ENCODE results near the gene TAF5L.
"Not testable (repeated sequence)": the region's sequence is repeated elsewhere in the genome, so short reads cannot be mapped to it uniquely, and the experiment has no call there.

The TAF5L gene

GRCh38 chr1:229624521-229625070 lies 1.3 kb downstream of the TAF5L start:
- TF ChIP-seq CTCF (IDR thresholded peaks at IDR 0.05; ENCODE audit: borderline replicate concordance, control extremely low read depth, extremely low read depth, insufficient read depth, missing control alignments): no peak
- DNase-seq (ENCODE audit: low spot score): no peak
- in situ Hi-C loops (cut with MboI; ENCODE audit: low sequenced_read_pairs, unreplicated experiment): no loop called here

DNA sequence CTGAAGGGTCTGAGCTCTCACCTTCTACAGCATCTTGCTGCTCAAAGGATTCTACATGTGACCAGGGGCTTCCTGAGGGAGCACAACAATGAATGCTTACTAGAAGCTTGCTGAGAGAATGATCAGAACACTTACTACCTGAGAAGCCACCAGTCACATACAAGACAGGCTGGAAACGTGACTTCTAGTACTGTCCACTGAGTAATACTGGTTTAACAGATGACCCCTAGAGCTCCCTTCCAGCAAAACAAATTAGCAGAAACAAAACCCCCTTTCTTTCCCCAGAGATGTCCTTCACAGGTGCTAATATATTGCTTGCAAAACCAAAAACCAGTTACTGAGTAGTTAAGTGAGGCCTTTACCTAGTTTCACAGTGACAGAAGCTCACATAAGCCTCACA lies 2.1 kb downstream of the TAF5L start:
- in situ Hi-C loops (cut with MboI; ENCODE audit: low sequenced_read_pairs, unreplicated experiment): no loop called here
- no peak for DNase-seq (ENCODE audit: low spot score)
- TF ChIP-seq CTCF (IDR thresholded peaks at IDR 0.05; ENCODE audit: borderline replicate concordance, control extremely low read depth, extremely low read depth, insufficient read depth, missing control alignments): no peak

GRCh38 chr1:229623225-229623624 lies 2.7 kb downstream of the TAF5L start:
- no peak for TF ChIP-seq CTCF (IDR thresholded peaks at IDR 0.05; ENCODE audit: borderline replicate concordance, control extremely low read depth, extremely low read depth, insufficient read depth, missing control alignments)
- no peak for DNase-seq (ENCODE audit: low spot score)
- in situ Hi-C loops (cut with MboI; ENCODE audit: low sequenced_read_pairs, unreplicated experiment): no loop called here

DNA sequence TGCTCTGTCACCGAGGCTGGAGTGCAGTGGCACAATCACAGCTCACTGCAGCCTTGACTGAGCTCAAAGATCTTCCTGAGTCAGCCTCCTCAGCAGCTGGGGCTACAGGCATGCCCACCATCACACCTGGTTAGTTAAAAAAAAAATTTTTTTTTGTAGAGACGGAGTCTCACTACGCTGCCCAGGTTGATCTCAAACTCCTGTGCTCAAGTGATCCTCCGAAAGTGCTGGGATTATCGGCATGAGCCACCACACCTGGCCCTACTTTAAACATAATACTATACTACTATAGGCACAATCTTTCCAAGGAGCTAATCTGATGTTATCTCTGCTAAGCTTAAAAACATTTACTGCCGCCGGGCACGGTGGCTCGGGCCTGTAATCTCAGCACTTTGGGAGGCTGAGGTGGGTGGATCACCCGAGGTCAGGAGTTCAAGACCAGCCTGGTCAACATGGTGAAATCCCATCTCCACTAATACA lies 3.2 kb downstream of the TAF5L start:
- DNase-seq (ENCODE audit: low spot score); in situ Hi-C loops (cut with MboI; ENCODE audit: low sequenced_read_pairs, unreplicated experiment): not testable (repeated sequence)

DNA sequence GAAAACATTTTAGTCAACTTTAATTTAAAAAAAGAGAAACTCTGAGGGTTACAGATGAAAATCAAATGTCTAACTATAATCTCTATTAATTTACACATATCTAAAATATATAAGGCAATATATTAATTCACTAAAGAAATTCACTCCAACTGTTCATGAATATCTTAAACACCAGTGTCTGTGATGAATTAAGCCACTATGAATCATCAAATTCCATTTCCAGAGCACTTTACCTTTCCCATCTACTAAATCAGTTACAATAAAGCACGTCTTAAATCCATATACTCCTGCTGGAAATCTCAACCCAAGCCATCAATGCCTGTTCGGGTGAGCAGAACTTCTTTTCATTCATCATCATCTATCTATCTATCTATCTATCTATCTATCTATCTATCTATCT lies 4.3 kb downstream of the TAF5L start:
- no peak for TF ChIP-seq CTCF (IDR thresholded peaks at IDR 0.05; ENCODE audit: borderline replicate concordance, control extremely low read depth, extremely low read depth, insufficient read depth, missing control alignments)
- in situ Hi-C loops (cut with MboI; ENCODE audit: low sequenced_read_pairs, unreplicated experiment): no loop called here

DNA sequence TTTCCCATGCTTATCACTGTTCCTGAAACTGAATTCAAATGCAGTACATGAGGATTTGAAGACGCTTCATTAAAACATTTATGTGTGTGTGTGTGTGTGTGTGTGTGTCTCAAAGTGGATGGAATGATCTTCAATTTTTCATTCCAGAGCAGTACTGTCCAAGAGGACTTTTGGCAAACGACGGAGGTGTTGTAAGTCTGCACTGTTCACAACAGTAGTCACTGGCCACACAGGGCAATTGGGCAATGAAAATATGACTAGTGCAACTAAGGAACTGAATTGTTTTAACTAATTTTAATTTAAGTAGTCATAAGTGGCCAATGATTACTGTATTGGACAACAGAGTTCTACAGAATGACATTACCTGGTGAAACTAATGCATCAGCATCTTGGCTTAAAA lies 5.0 kb downstream of the TAF5L start:
- in situ Hi-C loops (cut with MboI; ENCODE audit: low sequenced_read_pairs, unreplicated experiment): no loop called here
- DNase-seq (ENCODE audit: low spot score): no peak
- no peak for TF ChIP-seq CTCF (IDR thresholded peaks at IDR 0.05; ENCODE audit: borderline replicate concordance, control extremely low read depth, extremely low read depth, insufficient read depth, missing control alignments)

More for the DNA sequence above, 4.3 kb downstream of the TAF5L start:
- no peak for DNase-seq (ENCODE audit: low spot score)

GRCh38 chr1:229619614-229620013 lies 6.3 kb downstream of the TAF5L start:
- TF ChIP-seq CTCF (IDR thresholded peaks at IDR 0.05; ENCODE audit: borderline replicate concordance, control extremely low read depth, extremely low read depth, insufficient read depth, missing control alignments): no peak
- in situ Hi-C loops (cut with MboI; ENCODE audit: low sequenced_read_pairs, unreplicated experiment): no loop called here
- DNase-seq (ENCODE audit: low spot score): no peak
